ENCODE results near the gene RHOD. TPM values are rescaled to one million over a fixed set of nuclear protein-coding genes. Genes with fewer than 3 reads are reported as not detected.

Gene RHOD
- polyA plus RNA-seq, 1 donor, result 8.0 TPM

DNA sequence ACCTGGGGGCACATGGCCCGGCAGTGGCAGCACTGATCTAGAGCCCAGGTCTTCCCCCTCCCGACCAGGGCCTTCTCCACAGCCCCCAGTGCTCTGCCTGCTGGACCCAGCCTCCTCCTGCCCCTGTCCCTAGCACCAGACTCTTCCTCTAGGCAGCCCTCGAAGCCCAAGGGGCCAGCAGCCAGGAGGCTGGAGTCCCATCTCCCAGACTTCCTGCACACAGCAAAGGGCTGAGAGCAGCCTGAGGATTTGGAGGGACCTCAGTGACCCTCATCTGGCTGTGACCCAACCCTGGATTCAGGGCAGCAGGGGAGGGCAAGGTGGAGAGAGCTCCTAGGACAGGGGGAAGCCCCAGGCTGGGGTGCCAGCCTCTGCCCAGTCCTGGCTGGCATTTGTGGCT lies 3.0 kb downstream of the RHOD start:
- DNase-seq, result no peak

DNA sequence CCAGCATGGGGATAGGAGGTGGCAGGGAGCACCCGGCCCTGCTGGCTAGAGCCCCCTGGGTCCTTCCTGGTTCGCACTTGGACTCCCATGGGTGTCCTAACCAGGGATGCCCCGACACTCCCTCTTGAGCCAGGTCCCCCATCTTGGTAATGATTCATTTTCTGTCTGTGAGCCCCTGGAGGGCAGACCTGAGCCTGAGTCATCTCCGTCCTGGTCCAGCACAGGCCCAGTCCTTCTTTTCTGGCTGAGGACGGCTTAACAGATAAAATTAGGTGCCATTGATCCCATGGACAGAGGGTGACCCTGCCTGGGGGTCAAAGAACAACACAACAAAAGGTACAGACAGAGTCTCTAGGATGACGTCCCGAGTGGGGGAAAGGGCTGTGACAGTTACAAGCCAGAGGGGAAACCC lies 3.5 kb downstream of the RHOD start:
- DNase-seq, result no peak

GRCh38 chr11:67062526-67063373 lies 6.1 kb downstream of the RHOD start:
- no peak for DNase-seq

DNA sequence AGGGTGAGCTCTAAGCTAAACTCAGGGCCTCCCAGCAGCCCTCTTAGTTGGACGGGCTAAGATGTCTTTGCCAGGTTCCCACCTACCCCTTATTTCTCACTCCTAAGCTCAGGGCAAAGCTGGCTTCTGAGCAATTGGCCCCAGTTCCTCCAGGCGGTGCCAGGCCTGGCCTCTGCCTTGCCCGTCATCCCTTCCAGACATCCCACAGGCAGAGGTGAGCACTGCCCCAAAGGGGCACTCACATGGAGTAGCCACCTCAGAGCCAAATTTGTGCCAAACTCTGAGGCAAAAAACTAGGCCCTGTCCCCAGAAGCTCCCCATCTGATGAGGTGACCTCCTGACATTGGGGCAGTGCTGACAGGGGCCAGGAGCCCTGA lies 9.7 kb downstream of the RHOD start:
- no peak for DNase-seq

DNA sequence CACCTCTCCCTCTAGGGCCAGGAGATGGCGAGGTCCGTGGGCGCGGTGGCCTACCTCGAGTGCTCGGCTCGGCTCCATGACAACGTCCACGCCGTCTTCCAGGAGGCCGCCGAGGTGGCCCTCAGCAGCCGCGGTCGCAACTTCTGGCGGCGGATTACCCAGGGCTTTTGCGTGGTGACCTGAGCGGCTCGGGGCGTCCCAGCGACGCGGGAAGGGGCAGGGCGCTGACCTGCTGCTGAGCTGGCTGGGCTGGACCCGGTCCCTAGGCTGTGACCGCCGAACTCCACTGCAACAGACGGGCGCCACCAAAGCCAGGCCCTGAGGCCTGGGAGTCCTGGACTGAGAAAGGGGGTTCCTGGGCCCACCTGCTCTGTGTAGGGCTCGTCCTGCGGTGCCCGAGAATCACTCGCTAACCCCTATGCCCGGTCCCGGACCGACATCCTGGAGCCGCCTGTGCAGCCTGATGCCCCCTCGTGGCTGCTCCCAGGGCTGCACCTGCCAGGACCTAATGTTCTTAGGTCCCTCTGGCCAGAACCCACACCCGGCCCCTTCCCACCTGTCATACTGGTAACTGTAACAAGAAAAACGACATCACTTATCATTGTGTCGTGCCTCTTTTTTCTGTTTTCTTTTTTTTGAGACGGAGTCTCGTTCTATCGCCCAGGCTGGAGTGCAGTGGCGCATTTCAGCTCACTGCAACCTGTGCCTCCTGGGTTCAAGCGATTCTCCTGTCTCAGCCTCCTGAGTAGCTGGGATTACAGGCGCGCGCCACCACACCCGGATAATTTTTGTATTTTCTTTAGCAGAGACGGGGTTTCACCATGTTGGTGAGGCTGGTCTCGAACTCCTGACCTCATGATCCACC lies 15.0 kb downstream of the RHOD start:
- peak; percentile 55 for DNase-seq

- no peak for DNase-seq
Observed at GRCh38 chr11:67072295-67072694, 15.6 kb downstream of the RHOD start.

GRCh38 chr11:67073908-67074307 lies 17.3 kb downstream of the RHOD start:
- DNase-seq, result no peak

GRCh38 chr11:67076202-67076601 lies 19.6 kb downstream of the RHOD start:
- no peak for DNase-seq

GRCh38 chr11:67079065-67079705 lies 22.5 kb downstream of the RHOD start:
- no peak for DNase-seq

GRCh38 chr11:67082071-67082791 lies 25.6 kb downstream of the RHOD start:
- DNase-seq, result no peak

- no peak for DNase-seq
Observed at GRCh38 chr11:67083786-67084366, 27.2 kb downstream of the RHOD start.

DNA sequence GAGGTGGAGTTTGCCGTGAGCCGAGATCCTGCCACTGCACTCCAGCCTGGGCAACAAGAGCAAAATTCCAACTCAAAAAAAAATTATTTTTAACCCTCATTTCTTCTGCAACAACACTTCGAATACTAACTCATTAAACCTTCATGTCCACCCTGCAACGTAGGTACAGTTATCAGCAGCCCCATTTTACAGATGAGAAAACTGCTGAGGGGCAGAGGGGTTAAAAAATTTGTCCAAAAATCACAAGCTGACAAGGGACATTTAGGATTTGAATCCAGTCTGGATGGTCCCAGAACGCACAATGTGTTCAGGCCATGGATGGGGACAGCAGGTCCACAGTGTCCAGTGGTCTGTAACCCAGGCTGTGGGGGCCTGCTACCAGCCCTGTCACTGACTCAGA lies 29.0 kb downstream of the RHOD start:
- no peak for DNase-seq

- DNase-seq, result no peak
Observed at GRCh38 chr11:67090717-67091116, 34.1 kb downstream of the RHOD start.

- no peak for DNase-seq
Observed at GRCh38 chr11:67095214-67095507, 38.5 kb downstream of the RHOD start.

- DNase-seq, result no peak
Observed at GRCh38 chr11:67098799-67099429, 42.3 kb downstream of the RHOD start.

DNA sequence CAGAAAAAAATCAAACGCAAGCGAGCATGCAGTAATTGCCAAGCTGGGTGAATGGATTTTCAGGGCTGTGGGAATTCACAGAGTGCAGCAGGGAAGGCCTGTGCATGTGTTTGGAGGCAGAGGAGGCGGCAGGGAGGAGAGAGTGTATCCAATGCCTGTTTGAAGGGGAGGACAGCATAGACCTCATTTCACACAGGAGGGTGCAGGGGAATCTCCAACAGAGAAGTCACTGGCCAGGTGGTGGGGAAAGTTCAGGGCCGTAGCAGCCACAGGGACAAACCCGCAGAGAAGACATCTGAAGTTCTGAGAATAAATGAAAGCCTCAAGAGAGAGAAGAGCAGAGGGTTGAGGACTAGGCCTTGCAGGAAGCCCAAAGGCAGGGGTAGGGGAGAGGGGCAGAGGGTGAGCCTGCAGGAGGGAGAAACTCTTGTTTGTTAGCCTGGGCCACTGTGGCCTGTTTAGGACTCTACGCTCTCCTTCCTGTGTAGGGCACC lies 43.2 kb downstream of the RHOD start:
- DNase-seq, result no peak

DNA sequence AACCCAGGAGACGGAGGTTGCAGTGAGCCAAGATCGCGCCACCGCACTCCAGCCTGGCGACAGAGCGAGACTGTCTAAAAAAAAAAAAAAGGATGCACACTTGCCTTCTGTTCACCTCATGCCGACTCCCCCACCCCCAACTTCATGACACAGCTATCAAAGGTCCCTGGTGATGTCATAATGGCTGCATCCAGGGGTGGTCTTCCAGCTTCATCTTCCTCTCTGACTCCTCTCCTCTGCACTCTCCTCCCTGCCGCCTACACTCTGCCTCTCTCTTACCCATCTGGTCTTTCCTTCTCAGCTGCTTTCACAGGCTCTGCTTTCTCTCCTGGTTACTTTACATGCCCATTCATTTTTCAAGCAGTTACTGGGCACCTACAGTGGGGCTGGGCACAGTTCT lies 46.0 kb downstream of the RHOD start:
- no peak for DNase-seq

DNA sequence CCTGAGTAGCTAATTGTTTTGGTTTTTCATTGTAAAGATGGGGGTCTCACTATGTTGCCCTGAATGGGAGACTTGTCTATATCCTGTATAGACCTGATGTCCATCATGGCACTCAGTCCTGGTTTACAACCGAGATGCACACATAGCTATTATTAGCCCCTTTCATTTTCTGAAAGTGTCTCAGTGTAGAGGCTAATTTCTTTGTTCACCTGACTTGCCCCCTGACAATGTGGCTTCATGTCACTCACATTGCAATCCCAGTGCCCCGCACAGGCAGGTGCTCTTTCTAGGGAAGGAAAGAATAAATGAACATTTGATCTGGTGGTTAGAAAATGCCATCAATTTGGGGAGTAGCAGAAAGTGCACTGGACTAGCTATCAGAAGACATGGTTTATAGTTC lies 49.3 kb downstream of the RHOD start:
- no peak for DNase-seq

- DNase-seq, result no peak
Observed at GRCh38 chr11:67111261-67111660, 54.6 kb downstream of the RHOD start.

GRCh38 chr11:67113231-67113721 lies 56.6 kb downstream of the RHOD start:
- no peak for DNase-seq

DNA sequence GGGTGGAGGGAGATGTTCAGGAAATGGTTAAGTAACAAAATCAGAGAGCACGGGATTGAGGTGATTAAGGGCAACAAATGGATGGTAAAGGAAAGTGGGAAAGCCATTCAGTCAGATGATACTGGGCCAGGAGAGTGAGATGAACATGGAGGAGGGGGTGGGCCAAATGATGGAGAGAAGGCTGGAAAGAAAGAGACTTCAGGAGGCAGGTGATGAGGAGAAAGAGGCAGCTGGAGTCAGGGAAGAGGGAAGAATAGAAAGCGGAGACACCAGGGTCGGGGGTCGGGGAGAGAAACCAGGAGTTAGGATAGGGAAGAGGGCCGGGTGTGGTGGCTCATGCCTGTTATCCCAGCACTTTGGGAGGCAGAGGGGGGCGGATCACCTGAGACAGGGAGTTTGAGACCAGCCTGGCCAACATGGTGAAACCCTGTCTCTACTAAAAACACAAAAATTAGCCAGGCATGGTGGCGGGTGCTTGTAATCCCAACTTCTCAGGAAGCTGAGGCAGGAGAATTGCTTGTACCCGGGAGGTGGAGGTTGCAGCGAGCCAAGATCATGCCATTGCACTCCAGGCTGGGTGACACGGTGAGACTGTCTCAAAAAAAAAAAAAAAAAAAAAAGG lies 57.7 kb downstream of the RHOD start:
- no peak for DNase-seq
